Stimulated activated CD8-positive, alpha-beta memory T cell treated with anti-CD3 and anti-CD28 coated beads, Interleukin-12 subunit alpha, Interleukin-12 subunit beta, amount 100 ng/mL, for 4 hours (primary cell): ENCODE measurements around the gene SLFN14.
"Not testable (repeated sequence)": the region's sequence is repeated elsewhere in the genome, so short reads cannot be mapped to it uniquely, and the experiment has no call there.

Experiments used
- DNase-seq: peaks from one replicate; pipeline ENCODE4 v3.0.0-alpha.2; 2020; ENCODE audit warnings: low read depth

The SLFN14 gene

GRCh38 chr17:35560703-35561102 is at the start of gene SLFN14:
Gene SLFN14 (minus strand): TSS chr17:35560819. CDS start chr17:35558062, 2,757 bp downstream.
- DNase-seq, result no peak

GRCh38 chr17:35609831-35610230 is 49.2 kb upstream of the SLFN14 start:
- DNase-seq, result no peak

GRCh38 chr17:35607239-35607847 is 46.7 kb upstream of the SLFN14 start:
- DNase-seq, result no peak

GRCh38 chr17:35605678-35606077 is 45.1 kb upstream of the SLFN14 start:
- no peak for DNase-seq

- no peak for DNase-seq
Observed at GRCh38 chr17:35603674-35604073, 43.1 kb upstream of the SLFN14 start.

GRCh38 chr17:35597604-35598003 is 37.0 kb upstream of the SLFN14 start:
- DNase-seq, result no peak

- no peak for DNase-seq
Observed at GRCh38 chr17:35596530-35597233, 36.1 kb upstream of the SLFN14 start.

GRCh38 chr17:35596072-35596471 is 35.5 kb upstream of the SLFN14 start:
- no peak for DNase-seq

GRCh38 chr17:35588196-35588920 is 27.7 kb upstream of the SLFN14 start:
- DNase-seq, result no peak

- DNase-seq, result peak; percentile 95
Observed at GRCh38 chr17:35587074-35587961, 26.7 kb upstream of the SLFN14 start, which contains the start of gene AP2B1. Gene AP2B1 (plus strand): TSS chr17:35587322. CDS start chr17:35594031, 6,709 bp downstream.

GRCh38 chr17:35586569-35587073 is 26.0 kb upstream of the SLFN14 start:
- no peak for DNase-seq

GRCh38 chr17:35584061-35584460 is 23.4 kb upstream of the SLFN14 start:
- no peak for DNase-seq

GRCh38 chr17:35578929-35579432 is 18.4 kb upstream of the SLFN14 start:
- DNase-seq, result no peak

- peak; percentile 72 for DNase-seq
Observed at GRCh38 chr17:35578197-35578928, 17.7 kb upstream of the SLFN14 start, which contains the start of gene PEX12. Gene PEX12 (minus strand): TSS chr17:35578571. CDS start chr17:35578021, 550 bp downstream.

- no peak for DNase-seq
Observed at GRCh38 chr17:35577830-35578196, 17.2 kb upstream of the SLFN14 start.

GRCh38 chr17:35575759-35576158 is 15.1 kb upstream of the SLFN14 start:
- DNase-seq, result no peak

- no peak for DNase-seq
Observed at GRCh38 chr17:35569405-35569804, 8.8 kb upstream of the SLFN14 start.

- DNase-seq, result no peak
Observed at GRCh38 chr17:35568561-35568960, 7.9 kb upstream of the SLFN14 start.

- no peak for DNase-seq
Observed at GRCh38 chr17:35566968-35567367, 6.3 kb upstream of the SLFN14 start.

GRCh38 chr17:35563181-35563580 is 2.6 kb upstream of the SLFN14 start:
- DNase-seq, result not testable (repeated sequence)
